HepG2 (cell line): ENCODE data around the gene DNAL4. TPM values are rescaled to one million over a fixed set of nuclear protein-coding genes. Genes with fewer than 3 reads are reported as not detected.

Experiments used
- AGO2 ChIP-seq: fragments of 200-400 bp; formaldehyde crosslinking; optimal IDR thresholded peaks from 2 replicates; pipeline ENCODE3; 2017; ENCODE audit warnings: mild to moderate bottlenecking, low read depth, low read length, moderate library complexity
- FOXK1 ChIP-seq: sonication (generic); formaldehyde crosslinking; IDR thresholded peaks from 2 replicates; pipeline ENCODE4 v1.4.0; 2020; ENCODE audit warnings: low read depth, missing genetic modification reagents, borderline replicate concordance
- KLF11 ChIP-seq: IDR thresholded peaks from 2 replicates; pipeline ENCODE4 v1.6.1; 2016; ENCODE audit warnings: missing compliant biosample characterization
- LCORL ChIP-seq, 2 experiments: fragments of 450-650 bp in 1 of 2; sonication (generic) in 1 of 2; formaldehyde crosslinking in 1 of 2; IDR thresholded peaks; 2 replicates each; pipeline versions ENCODE4 v1.5.0 to v1.6.1; 2017 to 2020; ENCODE audit warnings: antibody characterized with exemption in 1 of 2, missing genetic modification reagents in 1 of 2
- MAF1 ChIP-seq: sonication (generic); formaldehyde crosslinking; IDR thresholded peaks from 2 replicates; pipeline ENCODE4 v1.5.0; 2020; ENCODE audit warnings: missing genetic modification reagents, borderline replicate concordance
- MTA1 ChIP-seq: sonication (generic); formaldehyde crosslinking; IDR thresholded peaks from 2 replicates; pipeline ENCODE4 v1.4.0; 2020; ENCODE audit warnings: missing genetic modification reagents, mild to moderate bottlenecking, borderline replicate concordance
- MXI1 ChIP-seq: IDR thresholded peaks from 3 replicates; pipeline ENCODE4 v1.6.1; 2012; ENCODE audit warnings: low read depth, low read length, inconsistent platforms, borderline replicate concordance
- PCBP1 ChIP-seq: fragments of 200-400 bp; formaldehyde crosslinking; IDR thresholded peaks from 2 replicates; pipeline ENCODE4 v1.6.1; 2017; ENCODE audit warnings: mild to moderate bottlenecking, low read depth, low read length, borderline replicate concordance
- POGZ ChIP-seq: sonication (generic); formaldehyde crosslinking; IDR thresholded peaks from 2 replicates; pipeline ENCODE4 v1.4.0; 2020; ENCODE audit warnings: mild to moderate bottlenecking, missing genetic modification reagents
- POLR2G ChIP-seq: fragments of 200-400 bp; formaldehyde crosslinking; IDR thresholded peaks from 2 replicates; pipeline ENCODE4 v1.6.1; 2018; ENCODE audit warnings: mild to moderate bottlenecking, low read depth, low read length, moderate library complexity
- RBM39 ChIP-seq: fragments of 200-400 bp; formaldehyde crosslinking; IDR thresholded peaks from one replicate; pipeline ENCODE4 v1.6.1; 2018; ENCODE audit warnings: antibody characterized with exemption, mild to moderate bottlenecking, low read depth, low read length; ENCODE audit not compliant: poor library complexity, severe bottlenecking
- RFXANK ChIP-seq: IDR thresholded peaks from 2 replicates; pipeline ENCODE4 v1.6.1; 2016
- SP1 ChIP-seq, 2 experiments: fragments of 450-650 bp in 1 of 2; sonication (generic) in 1 of 2; formaldehyde crosslinking in 1 of 2; IDR thresholded peaks; 2 replicates each; pipeline versions ENCODE4 v1.4.0 to v1.6.1; 2016 to 2020; ENCODE audit warnings: missing genetic modification reagents in 1 of 2
- SP140L ChIP-seq: sonication (generic); formaldehyde crosslinking; IDR thresholded peaks from 2 replicates; pipeline ENCODE4 v1.4.0; 2020; ENCODE audit warnings: missing genetic modification reagents, borderline replicate concordance
- ZFP37 ChIP-seq: sonication (generic); formaldehyde crosslinking; IDR thresholded peaks from 2 replicates; pipeline ENCODE4 v1.4.0; 2020; ENCODE audit warnings: missing genetic modification reagents, borderline replicate concordance
- ZFP41 ChIP-seq: sonication (generic); formaldehyde crosslinking; IDR thresholded peaks from 2 replicates; pipeline ENCODE4 v1.4.0; 2020; ENCODE audit warnings: mild to moderate bottlenecking, missing genetic modification reagents, borderline replicate concordance
- ZMYM4 ChIP-seq: sonication (generic); formaldehyde crosslinking; IDR thresholded peaks from 2 replicates; pipeline ENCODE4 v1.8.1; 2023; ENCODE audit warnings: mild to moderate bottlenecking, missing genetic modification reagents
- ZNF562 ChIP-seq: sonication (generic); formaldehyde crosslinking; IDR thresholded peaks from 2 replicates; pipeline ENCODE4 v1.8.0; 2022; ENCODE audit warnings: missing genetic modification reagents, borderline replicate concordance
- ZSCAN20 ChIP-seq: sonication (generic); formaldehyde crosslinking; IDR thresholded peaks from 2 replicates; pipeline ENCODE4 v1.4.0; 2020; ENCODE audit warnings: missing genetic modification reagents, mild to moderate bottlenecking, borderline replicate concordance
- ZSCAN30 ChIP-seq: sonication (generic); formaldehyde crosslinking; IDR thresholded peaks from 2 replicates; pipeline ENCODE4 v1.5.0; 2020; ENCODE audit warnings: mild to moderate bottlenecking, missing genetic modification reagents
- polyA plus RNA-seq, 8 experiments: library from polyadenylated mRNA; depleted of rRNA in 3 of 8; stranded (reverse) in 7 of 8; unstranded in 1 of 8; fragments of >200 nt; fragmentation: Illumina TruSeq in 4 of 8; extraction: Trizol in 4 of 8; gene quantifications; 2 replicates each; pipeline versions ENCODE4 v1.2.1 to v1.2.3, GENCODE V29; 2011 to 2016; ENCODE audit warnings: low read depth in 4 of 8, missing spikeins in 1 of 8, mixed read lengths in 1 of 8; ENCODE audit not compliant: insufficient read depth in 1 of 8
- total RNA-seq, 5 experiments: library from RNA; depleted of rRNA; stranded (reverse); fragments of >200 nt; fragmentation: Illumina TruSeq; extraction: Trizol; gene quantifications; 2 replicates each; pipeline ENCODE4 v1.2.3, GENCODE V29; 2016; ENCODE audit warnings: low read depth in 1 of 5
- TF ChIP-seq, protein P1 (sequence below): fragments of 450-650 bp; IDR thresholded peaks from 2 replicates; pipeline ENCODE4 v1.6.1; 2017
- TF ChIP-seq, protein P2 (sequence below): sonication (generic); formaldehyde crosslinking; IDR thresholded peaks from 2 replicates; pipeline ENCODE4 v1.4.0; 2020; ENCODE audit warnings: missing genetic modification reagents, borderline replicate concordance

The DNAL4 gene
- total and polyA plus RNA-seq, 2 of the 13 experiments (the other 11 are each of a cell fraction or from before 2014, with no cell fraction given) = 8.0 to 10.7 TPM

DNA sequence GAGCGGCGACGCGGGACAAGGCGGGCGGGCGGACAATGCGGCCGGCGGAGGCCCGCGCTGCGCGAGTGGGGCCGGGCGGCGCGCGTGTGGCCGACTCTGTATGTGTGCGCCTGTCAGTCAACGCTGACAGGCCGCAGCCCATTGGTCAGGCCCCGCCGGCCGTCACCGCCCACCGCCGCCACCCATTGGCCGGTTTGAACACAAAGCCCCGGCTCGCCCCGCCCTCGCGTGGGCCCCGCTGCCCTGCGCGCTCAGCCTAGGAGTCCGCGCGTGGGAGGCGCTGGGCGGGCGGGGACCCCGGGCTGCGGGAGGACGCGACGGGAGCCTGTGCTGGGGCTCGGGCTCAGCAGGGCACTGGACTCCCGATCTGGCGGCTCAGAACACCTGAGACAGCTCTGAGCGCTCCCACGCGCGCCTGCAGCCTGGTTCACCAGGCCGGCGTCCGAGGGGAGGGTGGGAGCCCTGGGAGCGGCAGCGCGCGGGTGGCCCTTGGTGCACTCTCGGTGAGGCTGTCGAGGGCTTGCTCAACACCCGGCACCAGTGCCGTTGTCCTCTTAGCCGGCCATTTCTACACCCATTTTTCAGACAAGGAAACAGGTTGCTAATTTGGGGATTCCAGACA lies 37.9 kb downstream of the DNAL4 start, which contains the start of gene SUN2 (continued):
- TF ChIP-seq SP1 (IDR thresholded peaks at IDR 0.05) (no peak), SP1 (CRISPR knock-in tag; IDR thresholded peaks at IDR 0.05) (peak; percentile 91), RFXANK (CRISPR knock-in tag) (no peak), MXI1 (peak; percentile 25; the same call in 1 of the 3 replicates), SP140L (CRISPR knock-in tag) (no peak), LCORL (IDR thresholded peaks at IDR 0.05) (no peak), LCORL (CRISPR knock-in tag; IDR thresholded peaks at IDR 0.05) (no peak), PCBP1 (no peak), ZFP41 (CRISPR knock-in tag) (no peak), RBM39 (no peak), ZSCAN30 (CRISPR knock-in tag) (no peak), FOXK1 (CRISPR knock-in tag) (no peak; the same call in 1 of the 2 replicates), ZSCAN20 (CRISPR knock-in tag) (no peak), ZNF562 (no peak), KLF11 (no peak), ZFP37 (CRISPR knock-in tag) (no peak), ZMYM4 (CRISPR knock-in tag) (0 out of 2 replicates have a peak, but pooled peaks have one; percentile 46), POLR2G (peak; percentile 9; the same call in 1 of the 2 replicates), MTA1 (peak; percentile 30; the same call in 1 of the 2 replicates), AGO2 (no peak), MAF1 (CRISPR knock-in tag) (no peak), POGZ (no peak)
- TF ChIP-seq, protein P1, sequence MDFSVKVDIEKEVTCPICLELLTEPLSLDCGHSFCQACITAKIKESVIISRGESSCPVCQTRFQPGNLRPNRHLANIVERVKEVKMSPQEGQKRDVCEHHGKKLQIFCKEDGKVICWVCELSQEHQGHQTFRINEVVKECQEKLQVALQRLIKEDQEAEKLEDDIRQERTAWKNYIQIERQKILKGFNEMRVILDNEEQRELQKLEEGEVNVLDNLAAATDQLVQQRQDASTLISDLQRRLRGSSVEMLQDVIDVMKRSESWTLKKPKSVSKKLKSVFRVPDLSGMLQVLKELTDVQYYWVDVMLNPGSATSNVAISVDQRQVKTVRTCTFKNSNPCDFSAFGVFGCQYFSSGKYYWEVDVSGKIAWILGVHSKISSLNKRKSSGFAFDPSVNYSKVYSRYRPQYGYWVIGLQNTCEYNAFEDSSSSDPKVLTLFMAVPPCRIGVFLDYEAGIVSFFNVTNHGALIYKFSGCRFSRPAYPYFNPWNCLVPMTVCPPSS = no peak
- TF ChIP-seq, protein P2, sequence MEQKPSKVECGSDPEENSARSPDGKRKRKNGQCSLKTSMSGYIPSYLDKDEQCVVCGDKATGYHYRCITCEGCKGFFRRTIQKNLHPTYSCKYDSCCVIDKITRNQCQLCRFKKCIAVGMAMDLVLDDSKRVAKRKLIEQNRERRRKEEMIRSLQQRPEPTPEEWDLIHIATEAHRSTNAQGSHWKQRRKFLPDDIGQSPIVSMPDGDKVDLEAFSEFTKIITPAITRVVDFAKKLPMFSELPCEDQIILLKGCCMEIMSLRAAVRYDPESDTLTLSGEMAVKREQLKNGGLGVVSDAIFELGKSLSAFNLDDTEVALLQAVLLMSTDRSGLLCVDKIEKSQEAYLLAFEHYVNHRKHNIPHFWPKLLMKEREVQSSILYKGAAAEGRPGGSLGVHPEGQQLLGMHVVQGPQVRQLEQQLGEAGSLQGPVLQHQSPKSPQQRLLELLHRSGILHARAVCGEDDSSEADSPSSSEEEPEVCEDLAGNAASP (CRISPR knock-in tag) = 0 out of 2 replicates have a peak, but pooled peaks have one; percentile 39
